ENCODE data around the gene NECTIN2. TPM values are rescaled to one million over a fixed set of nuclear protein-coding genes. Genes with fewer than 3 reads are reported as not detected.

The NECTIN2 gene
- 49.9 and 65.4 TPM in 2 replicates for total RNA-seq

DNA sequence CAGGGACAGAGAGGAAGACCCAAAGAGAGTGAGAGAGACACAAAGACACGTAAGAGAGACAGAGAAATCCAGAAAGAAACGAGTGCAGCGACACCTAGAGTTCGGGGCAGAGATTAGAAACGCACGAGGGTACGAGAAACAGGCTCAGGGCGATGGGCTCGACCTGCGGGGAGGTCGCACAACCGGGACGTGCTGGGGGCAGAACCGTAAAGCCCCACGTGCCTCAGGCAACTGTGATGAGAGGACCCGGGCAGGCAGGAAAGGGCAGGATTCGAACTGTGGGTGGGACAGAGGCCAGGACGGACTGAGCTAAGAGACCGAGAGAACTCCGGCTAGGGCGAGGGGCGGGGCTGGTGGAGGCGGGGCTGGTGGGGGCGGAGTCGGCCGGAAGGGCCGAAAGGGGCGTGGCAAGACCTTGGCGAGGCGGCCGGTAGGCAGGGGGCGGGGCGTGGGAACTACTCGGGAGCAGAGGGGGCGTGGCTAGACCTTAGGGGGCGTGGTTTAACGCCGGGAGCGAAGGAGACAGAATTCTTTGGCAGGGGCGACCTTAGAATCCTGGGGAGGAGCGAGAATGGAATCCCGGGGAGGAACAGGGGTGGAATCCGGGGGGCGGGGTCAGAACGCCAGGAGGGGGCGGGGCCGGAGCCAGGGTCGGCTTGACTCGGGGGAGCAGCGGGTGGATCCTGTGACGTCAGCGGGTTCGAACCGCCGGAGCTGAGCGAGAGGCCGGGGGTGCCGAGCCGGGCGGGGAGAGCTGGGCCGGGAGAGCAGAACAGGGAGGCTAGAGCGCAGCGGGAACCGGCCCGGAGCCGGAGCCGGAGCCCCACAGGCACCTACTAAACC is at the start of gene NECTIN2:
Gene NECTIN2, plus strand, starts transcription at position 686 of the 843 bp plus-strand sequence. CDS start 229 bp downstream, outside the sequence.

DNA sequence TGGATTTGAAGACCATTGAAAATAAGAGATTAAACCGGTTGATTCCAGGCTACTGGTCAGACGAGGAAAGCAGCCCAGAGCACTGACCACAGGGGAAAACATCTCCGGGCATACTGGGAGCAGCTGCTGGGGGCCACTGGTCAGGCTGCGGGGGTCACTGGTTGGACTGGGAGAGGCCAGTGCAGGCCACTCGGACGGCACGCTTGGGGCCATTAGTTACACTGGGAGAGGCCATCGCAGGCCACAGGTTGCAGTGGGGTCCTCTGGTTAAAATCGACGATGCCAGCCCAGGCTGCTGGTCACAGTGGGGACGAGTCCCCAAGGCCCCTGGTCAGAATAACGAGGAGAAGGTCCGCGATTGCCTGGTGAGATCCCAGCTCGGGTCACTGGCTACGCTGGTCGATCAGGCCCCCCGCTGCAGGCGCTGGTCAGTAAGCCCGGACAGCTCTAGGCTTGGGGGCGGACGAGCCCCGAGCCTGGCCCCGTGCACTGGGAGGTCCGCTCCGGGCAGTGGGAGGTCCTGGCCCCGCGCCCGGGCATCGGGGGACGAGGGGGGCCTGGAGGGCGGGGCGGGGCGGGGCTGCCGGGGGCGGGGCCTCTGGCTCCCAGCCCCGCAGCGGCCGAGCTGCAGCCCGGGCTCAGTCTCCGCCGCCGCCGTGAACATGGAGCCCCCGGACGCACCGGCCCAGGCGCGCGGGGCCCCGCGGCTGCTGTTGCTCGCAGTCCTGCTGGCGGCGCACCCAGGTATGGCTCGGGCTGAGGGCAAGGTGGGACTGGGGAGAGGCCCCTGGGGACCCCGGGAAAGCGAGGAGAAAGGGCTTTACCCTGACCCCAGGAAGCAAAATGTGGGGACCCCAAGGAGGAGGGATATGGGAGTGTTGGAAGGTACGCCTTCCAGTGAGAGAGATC is 37.4 kb upstream of the NECTIN2 start, which contains the start of gene BCAM:
Gene BCAM, plus strand, starts transcription at position 641 of the 909 bp plus-strand sequence. Its CDS starts 22 bp downstream, at position 663.

DNA sequence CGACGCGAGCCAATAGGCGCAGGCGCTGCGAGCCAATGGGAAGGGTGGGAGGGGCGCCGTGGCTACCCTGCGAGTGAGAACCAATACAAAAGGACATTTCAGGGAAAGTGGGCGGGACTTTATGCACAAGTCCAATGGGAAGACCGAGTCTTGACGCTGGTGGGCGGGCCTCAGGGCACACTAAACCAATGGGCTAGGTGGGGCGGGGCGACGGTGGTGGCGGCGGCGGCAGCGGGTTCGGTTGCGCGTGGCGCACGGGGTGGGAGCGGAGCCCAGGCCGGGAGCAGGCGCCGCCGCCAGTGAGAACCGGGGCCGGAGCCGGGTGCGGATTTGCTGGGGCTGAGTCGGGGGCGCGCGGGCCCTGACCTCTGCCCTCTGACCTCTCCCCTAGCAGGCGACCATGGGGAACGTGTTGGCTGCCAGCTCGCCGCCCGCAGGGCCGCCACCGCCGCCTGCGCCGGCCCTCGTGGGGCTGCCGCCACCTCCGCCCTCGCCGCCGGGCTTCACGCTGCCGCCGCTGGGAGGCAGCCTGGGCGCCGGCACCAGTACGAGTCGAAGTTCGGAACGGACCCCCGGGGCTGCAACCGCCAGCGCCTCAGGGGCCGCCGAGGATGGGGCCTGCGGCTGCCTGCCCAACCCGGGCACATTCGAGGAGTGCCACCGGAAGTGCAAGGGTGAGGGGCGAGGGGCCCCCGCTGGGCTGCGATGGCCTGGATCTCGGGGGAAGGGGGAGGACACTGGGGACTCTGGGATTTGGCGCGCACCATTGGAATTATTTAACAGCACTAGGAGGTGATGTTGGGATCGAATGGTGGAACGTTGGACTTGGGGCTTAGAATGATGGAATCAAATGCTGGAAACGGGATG is 45.2 kb downstream of the NECTIN2 start, which contains the start of gene TOMM40:
Gene TOMM40, plus strand, starts transcription at position 239 of the 867 bp plus-strand sequence. Its CDS starts 162 bp downstream, at position 401.

DNA sequence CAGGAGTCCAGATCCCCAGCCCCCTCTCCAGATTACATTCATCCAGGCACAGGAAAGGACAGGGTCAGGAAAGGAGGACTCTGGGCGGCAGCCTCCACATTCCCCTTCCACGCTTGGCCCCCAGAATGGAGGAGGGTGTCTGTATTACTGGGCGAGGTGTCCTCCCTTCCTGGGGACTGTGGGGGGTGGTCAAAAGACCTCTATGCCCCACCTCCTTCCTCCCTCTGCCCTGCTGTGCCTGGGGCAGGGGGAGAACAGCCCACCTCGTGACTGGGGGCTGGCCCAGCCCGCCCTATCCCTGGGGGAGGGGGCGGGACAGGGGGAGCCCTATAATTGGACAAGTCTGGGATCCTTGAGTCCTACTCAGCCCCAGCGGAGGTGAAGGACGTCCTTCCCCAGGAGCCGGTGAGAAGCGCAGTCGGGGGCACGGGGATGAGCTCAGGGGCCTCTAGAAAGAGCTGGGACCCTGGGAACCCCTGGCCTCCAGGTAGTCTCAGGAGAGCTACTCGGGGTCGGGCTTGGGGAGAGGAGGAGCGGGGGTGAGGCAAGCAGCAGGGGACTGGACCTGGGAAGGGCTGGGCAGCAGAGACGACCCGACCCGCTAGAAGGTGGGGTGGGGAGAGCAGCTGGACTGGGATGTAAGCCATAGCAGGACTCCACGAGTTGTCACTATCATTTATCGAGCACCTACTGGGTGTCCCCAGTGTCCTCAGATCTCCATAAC is 59.5 kb downstream of the NECTIN2 start, which contains the start of gene APOE:
Gene APOE, plus strand, starts transcription at position 360 of the 724 bp plus-strand sequence. CDS start 829 bp downstream, outside the sequence.

DNA sequence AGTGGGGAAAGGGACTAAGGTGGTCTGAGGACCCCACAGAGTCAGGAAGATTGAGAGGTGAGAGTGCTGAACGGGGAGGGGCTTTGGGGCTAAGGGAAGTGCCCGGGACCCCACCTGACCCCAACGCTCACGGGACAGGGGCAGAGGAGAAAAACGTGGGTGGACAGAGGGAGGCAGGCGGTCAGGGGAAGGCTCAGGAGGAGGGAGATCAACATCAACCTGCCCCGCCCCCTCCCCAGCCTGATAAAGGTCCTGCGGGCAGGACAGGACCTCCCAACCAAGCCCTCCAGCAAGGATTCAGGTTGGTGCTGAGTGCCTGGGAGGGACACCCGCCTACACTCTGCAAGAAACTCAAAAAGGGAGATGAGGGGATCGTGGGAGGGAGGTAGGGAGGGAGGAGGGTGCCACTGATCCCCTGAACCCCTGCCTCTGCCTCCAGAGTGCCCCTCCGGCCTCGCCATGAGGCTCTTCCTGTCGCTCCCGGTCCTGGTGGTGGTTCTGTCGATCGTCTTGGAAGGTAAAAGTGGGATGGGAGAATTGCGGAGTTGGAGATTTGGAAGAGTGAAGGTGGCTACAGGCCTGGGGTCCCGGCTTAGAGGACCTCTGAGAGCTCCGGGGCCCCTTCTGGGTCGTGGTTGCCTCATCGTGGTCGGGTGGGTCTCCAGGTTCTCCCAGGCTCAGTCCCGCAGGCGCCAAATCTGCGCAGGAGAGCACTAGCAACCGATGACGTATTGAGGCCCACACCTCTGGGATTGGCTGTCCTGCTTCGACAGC is 68.5 kb downstream of the NECTIN2 start, which contains the start of gene APOC1:
Gene APOC1, plus strand, starts transcription at position 176 of the 774 bp plus-strand sequence. Its CDS starts 284 bp downstream, at position 460.

Other genes with a start within 250 kb of the NECTIN2 start
- gene IGSF23, start 232.7 kb upstream of the NECTIN2 start, total RNA-seq: not detected in 2 replicates
- 158 and 166 TPM in 2 replicates for gene PVR, start 202.4 kb upstream of the NECTIN2 start, total RNA-seq
- 2.4 and 6.3 TPM in 2 replicates for gene CEACAM19, start 174.8 kb upstream of the NECTIN2 start, total RNA-seq
- gene CEACAM16, start 147.1 kb upstream of the NECTIN2 start, total RNA-seq: not detected in 2 replicates
- 2.7 and 21.6 TPM in 2 replicates for gene BCL3, start 97.6 kb upstream of the NECTIN2 start, total RNA-seq
- gene CBLC, start 68.4 kb upstream of the NECTIN2 start, total RNA-seq: 59.5 and 120 TPM in 2 replicates
- gene BCAM, start 37.2 kb upstream of the NECTIN2 start, total RNA-seq: 26.0 and 61.4 TPM in 2 replicates
- gene TOMM40, start 45.0 kb downstream of the NECTIN2 start, total RNA-seq: 62.5 and 73.3 TPM in 2 replicates
- gene APOE, start 59.5 kb downstream of the NECTIN2 start, total RNA-seq: 27.3 and 227 TPM in 2 replicates
- 0.43 TPM in 1 of 2 replicates, not detected in the other for gene APOC1, start 68.3 kb downstream of the NECTIN2 start, total RNA-seq
- not detected in 2 replicates for gene APOC4, start 95.9 kb downstream of the NECTIN2 start, total RNA-seq
- not detected in 2 replicates for gene APOC2, start 99.8 kb downstream of the NECTIN2 start, total RNA-seq
- 33.5 and 73.4 TPM in 2 replicates for gene CLPTM1, start 109.1 kb downstream of the NECTIN2 start, total RNA-seq
- gene RELB, start 155.2 kb downstream of the NECTIN2 start, total RNA-seq: 5.8 and 14.2 TPM in 2 replicates
- gene CLASRP, start 192.7 kb downstream of the NECTIN2 start, total RNA-seq: 7.2 and 15.0 TPM in 2 replicates
- 0.68 and 1.2 TPM in 2 replicates for gene ZNF296, start 230.2 kb downstream of the NECTIN2 start, total RNA-seq
- gene GEMIN7, start 233.0 kb downstream of the NECTIN2 start, total RNA-seq: 14.9 and 27.0 TPM in 2 replicates
- gene PPP1R37, start 246.9 kb downstream of the NECTIN2 start, total RNA-seq: 16.1 and 35.8 TPM in 2 replicates